Activated CD8-positive, alpha-beta memory T cell treated with anti-CD3 and anti-CD28 coated beads for 4 hours (primary cell): ENCODE measurements around the gene RGS18.
"Not testable (repeated sequence)": the region's sequence is repeated elsewhere in the genome, so short reads cannot be mapped to it uniquely, and the experiment has no call there.

Experiments
- DNase-seq, 2 donors: peaks; one replicate each; pipeline ENCODE4 v3.0.0-alpha.2; 2020; ENCODE audit warnings: low read depth in 2 of 2

Gene RGS18

GRCh38 chr1:192158181-192158580 is at the start of gene RGS18:
Gene RGS18 (plus strand): TSS chr1:192158462. CDS start chr1:192158638, 176 bp downstream.
- DNase-seq = no peak

GRCh38 chr1:192109576-192109975 is 48.7 kb upstream of the RGS18 start:
- no peak for DNase-seq

- no peak for DNase-seq
Measured at GRCh38 chr1:192115000-192115399, 43.3 kb upstream of the RGS18 start.

GRCh38 chr1:192118881-192119405 is 39.3 kb upstream of the RGS18 start:
- no peak for DNase-seq

- DNase-seq = no peak
Measured at GRCh38 chr1:192119701-192120100, 38.6 kb upstream of the RGS18 start.

- no peak for DNase-seq
Measured at GRCh38 chr1:192122668-192123067, 35.6 kb upstream of the RGS18 start.

GRCh38 chr1:192123212-192123611 is 35.0 kb upstream of the RGS18 start:
- DNase-seq = no peak

- no peak for DNase-seq
Measured at GRCh38 chr1:192126030-192126619, 32.1 kb upstream of the RGS18 start.

- DNase-seq = no peak
Measured at GRCh38 chr1:192130175-192130574, 28.1 kb upstream of the RGS18 start.

GRCh38 chr1:192130865-192131264 is 27.4 kb upstream of the RGS18 start:
- DNase-seq = not testable (repeated sequence)

GRCh38 chr1:192131914-192132313 is 26.3 kb upstream of the RGS18 start:
- no peak for DNase-seq

GRCh38 chr1:192133350-192133926 is 24.8 kb upstream of the RGS18 start:
- DNase-seq = no peak

- DNase-seq = no peak
Measured at GRCh38 chr1:192140382-192140781, 17.9 kb upstream of the RGS18 start.

GRCh38 chr1:192147221-192147620 is 11.0 kb upstream of the RGS18 start:
- DNase-seq = no peak

- DNase-seq = no peak
Measured at GRCh38 chr1:192147696-192148095, 10.6 kb upstream of the RGS18 start.

GRCh38 chr1:192151176-192151575 is 7.1 kb upstream of the RGS18 start:
- DNase-seq = no peak

GRCh38 chr1:192153276-192153675 is 5.0 kb upstream of the RGS18 start:
- no peak for DNase-seq

GRCh38 chr1:192157067-192157466 is 1.2 kb upstream of the RGS18 start:
- DNase-seq = no peak

- DNase-seq = no peak
Measured at GRCh38 chr1:192159014-192159413, 752 bp downstream of the RGS18 start.

GRCh38 chr1:192159781-192160180 is 1.5 kb downstream of the RGS18 start:
- DNase-seq = no peak

GRCh38 chr1:192160196-192160595 is 1.9 kb downstream of the RGS18 start:
- no peak for DNase-seq

- DNase-seq = no peak
Measured at GRCh38 chr1:192161976-192162375, 3.7 kb downstream of the RGS18 start.

GRCh38 chr1:192162376-192162775 is 4.1 kb downstream of the RGS18 start:
- no peak for DNase-seq

- not testable (repeated sequence) for DNase-seq
Measured at GRCh38 chr1:192165002-192165401, 6.7 kb downstream of the RGS18 start.
